NCI-H345 treated with DMSO at 0.1 percent for 48 hours (cell line): ENCODE measurements around the gene MMAA.
"Not testable (repeated sequence)": the region's sequence is repeated elsewhere in the genome, so short reads cannot be mapped to it uniquely, and the experiment has no call there.

Experiments used
- DNase-seq: peaks from one replicate; lab custom pipeline; 2025; ENCODE audit not compliant: unreplicated experiment; lab: John Stamatoyannopoulos, UW

Gene MMAA

DNA sequence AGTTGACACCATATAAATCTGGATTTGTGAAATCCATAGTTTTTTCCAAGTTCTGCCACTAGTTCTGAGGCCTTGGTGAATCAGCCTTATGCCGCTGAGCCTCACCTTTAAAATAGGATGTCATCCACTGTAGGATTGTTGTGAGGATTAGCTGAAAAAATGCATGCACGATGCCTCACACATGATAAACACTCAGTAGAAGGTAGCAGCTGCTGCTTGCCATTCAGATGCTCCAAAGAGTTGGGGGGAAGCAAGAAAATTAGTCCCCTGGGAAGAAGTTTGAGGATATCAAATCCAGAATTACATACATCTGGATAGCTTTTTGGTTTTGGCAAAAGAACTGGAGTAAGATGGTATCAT is 7.4 kb downstream of the MMAA start:
- DNase-seq: no peak

DNA sequence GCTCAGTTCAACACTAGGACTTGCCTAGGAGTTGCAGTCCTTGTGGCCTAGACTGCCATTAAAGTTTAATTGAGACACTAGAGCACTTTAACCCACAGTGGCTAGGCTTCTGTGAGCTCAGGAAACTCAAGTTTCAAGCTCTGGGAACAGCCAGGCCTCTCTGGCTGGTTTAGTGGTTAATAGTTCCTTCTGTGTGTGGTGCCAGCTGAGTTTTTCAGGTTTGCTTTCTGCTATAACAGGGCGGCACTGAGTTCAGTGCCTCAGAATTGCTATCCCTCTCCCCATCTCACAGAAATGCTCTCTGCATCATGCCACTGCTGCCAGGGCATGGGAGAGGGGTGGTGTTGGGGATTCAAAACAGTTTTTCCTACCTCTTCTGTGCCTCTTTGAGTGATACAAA is 15.9 kb downstream of the MMAA start:
- DNase-seq: no peak

DNA sequence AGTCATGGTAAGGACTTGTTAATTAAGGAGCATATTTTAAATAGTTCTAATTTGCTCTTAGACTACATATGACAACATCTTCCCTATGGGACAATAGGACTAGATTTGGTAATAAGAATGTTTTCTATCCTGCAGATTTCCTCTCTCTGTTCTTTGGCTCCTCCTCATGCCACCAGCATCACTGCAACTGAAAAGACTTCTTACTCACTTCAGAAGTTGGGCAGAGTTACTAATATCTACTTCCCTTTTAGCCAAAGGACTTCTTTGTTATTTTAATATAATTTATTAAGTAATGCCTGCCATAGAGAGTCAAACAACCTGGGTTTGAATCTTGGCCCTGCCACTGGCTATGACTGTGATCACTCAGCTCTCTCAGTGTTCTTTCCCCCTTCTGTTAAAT is 16.4 kb downstream of the MMAA start:
- no peak for DNase-seq

DNA sequence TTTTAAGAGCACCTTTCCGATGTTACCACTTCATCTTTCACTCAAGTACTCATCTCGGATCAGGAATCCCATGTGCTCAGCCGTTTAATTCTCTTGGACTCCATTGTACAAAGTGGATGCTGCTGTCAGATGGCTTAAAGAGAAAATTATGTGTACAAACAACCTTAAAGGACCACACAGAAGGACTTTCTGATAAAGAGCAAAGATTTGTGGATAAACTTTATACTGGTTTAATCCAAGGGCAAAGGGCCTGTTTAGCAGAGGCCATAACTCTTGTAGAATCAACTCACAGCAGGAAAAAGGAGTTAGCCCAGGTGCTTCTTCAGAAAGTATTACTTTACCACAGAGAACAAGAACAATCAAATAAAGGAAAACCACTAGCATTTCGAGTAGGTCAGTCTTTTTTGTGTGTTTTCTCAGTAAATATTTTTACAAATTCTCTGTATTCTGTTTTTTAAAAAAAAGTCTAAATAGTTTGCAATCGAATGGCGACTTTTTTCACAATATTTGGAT is 20.1 kb downstream of the MMAA start:
- no peak for DNase-seq

DNA sequence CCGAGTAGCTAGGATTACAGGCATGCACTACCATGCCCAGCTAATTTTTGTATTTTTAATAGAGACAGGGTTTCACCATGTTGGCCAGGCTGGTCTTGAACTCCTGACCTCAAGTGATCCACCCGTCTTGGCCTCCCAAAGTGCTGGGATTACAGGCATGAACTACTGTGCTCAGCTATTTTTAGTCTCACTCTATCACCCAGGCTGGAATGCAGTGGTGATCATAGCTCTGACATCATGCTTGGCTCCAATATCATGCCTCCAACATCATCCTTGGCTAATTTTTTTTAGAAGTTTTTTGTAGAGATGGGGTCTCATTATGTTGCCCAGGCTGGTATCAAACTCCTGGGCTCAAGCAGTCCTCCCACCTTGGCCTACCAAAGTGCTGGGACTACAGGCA is 21.1 kb downstream of the MMAA start:
- DNase-seq: not testable (repeated sequence)

DNA sequence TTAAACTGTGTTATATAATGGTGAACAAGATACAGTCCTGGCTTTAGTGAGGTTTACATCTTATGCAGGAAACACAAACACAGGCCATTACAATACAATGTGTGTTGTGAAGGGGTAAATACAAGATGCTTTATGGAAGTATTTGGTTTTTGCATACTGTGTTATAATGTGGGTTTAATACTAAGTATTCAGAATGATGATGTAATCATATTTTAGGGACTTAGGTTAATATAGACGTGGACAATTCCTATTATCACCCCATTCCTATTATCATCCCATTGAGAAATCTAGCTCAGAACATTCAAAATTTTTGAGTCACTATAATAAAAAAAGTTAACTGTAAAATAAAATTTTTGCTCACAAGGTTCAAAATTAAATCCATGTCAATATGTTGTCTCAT is 24.1 kb downstream of the MMAA start:
- DNase-seq: no peak

DNA sequence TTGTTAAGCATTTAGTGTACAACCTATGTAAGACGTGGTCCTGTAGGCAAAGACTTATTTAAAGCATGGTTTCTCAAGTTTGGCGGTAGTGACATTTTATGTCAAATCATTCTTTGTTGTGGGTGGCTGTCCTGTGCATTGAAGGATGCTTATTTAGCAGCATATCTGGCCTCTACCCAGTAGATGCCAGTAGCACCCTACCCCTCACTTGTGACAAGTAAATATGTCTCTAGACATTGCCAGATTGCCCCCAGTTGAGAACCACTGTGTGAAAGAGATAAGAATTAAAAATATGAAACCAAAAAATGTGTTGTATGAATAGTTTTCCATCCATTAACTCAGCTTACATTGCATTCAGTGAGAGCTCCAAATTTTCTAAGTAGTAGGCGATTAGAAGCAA is 25.5 kb downstream of the MMAA start:
- no peak for DNase-seq

DNA sequence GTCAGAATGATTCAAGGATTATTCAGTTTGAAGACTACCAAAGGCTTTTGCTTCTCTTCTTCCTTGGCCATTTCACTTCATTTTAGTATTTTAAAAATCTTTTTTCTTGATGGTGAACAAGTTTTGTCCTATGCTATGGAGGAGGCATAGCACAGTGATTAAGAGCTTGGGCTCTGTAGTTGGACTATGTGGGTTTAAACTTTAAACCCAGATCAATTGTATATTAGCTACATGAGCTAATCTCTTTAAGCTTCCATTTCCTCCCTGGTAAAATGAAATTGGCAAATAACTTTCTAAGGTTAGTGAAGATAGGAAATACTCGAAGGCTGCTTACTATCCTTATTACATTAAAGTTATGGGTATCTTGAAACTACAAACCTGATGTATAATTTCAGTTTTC is 37.0 kb downstream of the MMAA start:
- DNase-seq: no peak

DNA sequence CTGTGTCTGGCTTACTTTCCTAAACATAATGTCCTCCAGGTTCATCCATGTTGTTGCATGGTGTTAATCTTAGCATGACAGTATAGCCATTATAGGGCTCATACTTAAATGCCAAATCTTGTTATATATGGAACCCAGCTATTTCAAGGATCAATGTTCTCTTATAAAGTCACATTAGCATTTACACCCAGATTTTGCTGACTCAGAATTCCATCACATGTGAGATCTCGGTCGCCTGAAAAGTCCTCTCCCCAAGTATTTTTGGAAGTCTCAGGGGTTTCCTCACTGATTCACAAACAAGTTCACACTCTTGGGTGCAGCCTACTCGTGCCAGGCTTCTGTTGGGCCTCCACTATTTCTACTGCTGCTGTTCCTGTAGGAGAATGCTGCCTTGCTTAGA is 40.9 kb downstream of the MMAA start:
- no peak for DNase-seq

DNA sequence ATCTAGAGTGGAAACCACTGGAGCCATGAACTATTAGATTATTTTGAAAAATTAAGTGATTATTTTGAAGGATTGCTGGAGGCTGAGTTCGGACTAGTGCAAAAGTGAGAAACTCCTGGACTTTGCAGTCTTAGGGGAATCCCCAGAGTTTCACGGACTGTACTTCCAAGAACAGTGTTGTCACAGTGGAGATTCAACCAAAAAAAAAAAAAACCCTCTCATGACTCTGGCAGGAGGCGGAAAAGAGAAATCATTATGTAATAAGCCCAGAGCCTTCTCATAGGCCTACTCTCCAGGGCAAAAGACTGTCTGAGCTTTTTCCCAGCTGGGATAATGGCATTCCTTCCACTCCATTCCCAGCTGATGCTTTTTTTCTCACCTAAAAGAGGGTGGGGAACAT is 44.0 kb downstream of the MMAA start:
- DNase-seq: no peak

DNA sequence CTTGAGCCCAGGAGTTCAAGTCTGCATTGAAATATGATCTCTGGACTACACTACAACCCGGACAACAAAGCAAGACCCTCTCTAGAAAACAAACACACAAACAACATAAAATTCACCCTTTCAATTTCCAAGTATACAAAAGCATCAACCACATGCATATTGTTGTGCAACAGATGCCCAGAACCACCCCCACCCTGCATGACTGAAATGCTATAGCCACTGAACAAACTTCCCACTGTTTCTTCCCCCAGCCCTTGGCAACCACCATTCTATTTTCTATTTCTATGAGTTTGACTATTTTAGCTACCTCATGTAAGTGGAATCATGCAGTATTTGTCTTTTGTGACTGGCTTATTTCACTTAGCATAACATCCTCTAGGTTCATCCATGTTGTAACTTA is 46.6 kb downstream of the MMAA start:
- no peak for DNase-seq

DNA sequence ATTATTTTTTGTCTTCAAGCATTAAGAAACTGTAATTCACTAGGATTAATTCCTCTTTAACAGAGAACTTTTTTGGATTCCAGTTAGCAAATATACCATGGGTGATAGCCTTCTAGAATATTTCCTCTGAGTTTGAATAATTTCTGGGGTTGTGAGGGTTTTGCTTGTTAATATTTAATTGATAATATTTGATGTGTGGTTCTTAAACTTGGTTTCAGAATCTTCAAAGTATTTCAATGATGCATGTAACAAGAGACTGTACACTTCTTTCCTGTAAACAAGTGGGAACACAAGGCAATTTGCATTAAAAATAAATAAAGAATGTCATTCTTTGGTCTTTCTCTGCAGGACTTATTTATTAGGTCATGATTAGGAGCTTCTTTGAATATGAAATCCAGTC is 51.2 kb downstream of the MMAA start:
- no peak for DNase-seq

DNA sequence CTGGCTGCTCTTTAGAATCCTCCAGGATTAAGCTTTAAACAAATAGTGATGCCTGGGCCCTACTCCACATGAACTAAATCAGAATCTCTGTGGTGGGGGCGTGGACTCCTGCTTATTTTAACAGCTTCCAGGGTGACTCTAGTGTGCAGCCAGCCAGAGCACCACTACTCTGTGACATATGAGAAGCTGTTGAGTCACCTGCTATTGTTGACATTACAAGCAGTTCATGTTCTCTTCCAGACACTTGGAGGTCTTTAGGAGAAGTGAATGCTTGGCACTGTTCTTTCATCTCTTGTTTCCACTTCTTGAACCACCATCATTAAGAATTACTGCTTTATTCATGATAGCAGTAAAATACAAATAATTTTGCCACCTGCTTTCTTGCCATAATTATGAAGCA is 60.3 kb downstream of the MMAA start:
- DNase-seq: peak; percentile 75

DNA sequence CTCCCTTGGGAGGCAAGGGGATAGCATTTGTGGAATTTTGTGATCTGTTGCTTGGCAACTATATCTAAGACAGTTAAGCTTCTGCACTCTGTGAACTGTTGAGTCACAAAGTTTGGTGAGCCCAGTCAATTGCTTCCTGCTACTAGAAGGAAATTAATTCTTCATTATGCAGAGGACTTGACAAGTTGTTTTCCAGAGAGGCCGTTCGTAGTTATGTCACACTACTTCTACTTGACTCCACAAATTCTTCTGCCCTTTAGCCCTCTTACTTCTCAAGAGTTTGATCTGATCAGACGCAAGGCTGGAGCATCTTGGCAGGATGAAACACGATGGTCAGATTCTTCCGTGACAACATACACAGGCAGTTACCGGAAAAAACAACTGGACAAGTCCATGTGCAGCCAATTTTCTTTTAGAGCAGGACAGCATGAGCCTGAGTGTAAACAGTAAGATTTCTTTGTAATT is 60.8 kb downstream of the MMAA start, which contains the start of gene C4orf51:
Gene C4orf51 (plus strand): TSS at position 156 of the 465 bp plus-strand sequence. CDS start 58 bp downstream, at position 214.
- peak; percentile 32 for DNase-seq

DNA sequence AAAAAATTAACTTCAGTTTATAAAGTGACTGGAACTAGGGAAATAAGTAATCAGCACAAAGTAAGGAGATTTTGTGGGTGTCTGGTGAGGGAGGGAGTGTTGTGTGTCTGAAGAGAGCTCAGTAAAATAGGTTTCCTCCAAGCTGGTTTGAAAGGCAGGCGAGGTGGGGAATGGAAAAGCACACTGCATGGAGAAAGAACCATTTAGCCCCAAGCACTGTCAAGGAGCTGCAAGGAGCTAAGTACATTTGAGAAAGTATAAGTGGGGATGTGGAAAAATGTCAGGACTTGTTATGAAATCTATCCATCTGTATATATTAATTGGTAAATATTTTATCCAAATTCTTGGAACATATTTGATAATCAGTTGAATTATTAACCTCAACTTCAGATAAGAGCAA is 61.7 kb downstream of the MMAA start:
- no peak for DNase-seq

DNA sequence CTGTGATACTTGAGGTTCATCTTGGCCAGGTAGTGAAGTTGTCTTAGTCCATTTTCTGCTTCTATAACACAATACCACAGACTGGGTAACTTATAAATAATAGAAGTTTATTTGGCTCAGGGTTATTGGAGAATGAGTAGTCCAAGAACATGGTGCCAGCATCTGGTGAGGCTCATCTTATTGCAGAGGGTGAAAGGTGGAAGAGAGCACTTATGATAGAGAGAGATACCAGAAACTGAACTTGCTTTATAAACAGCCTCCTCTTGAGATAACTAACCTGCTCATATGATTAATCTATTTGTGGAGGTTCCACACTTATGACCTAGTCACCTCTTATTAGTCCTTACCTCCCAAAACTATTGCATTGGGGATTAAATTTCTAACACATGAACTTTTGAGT is 62.3 kb downstream of the MMAA start:
- DNase-seq: no peak

DNA sequence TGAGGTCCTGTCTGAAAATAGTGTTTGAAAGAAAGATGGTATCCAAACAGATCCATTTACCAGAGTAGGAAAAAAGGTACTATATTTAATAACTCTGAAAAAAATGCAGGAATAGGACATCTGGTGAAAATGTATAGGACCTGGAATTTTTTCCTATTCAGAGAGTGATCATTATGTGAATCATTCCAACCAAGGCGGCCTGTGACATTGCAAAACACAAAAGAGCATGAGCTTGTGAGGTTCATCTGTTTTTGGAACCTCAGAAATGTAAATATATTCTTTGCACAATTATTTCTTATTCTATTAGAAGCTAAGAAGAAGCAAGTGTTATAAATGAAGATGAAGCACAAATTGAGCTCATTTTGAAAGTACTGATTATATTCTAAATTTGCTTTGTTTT is 62.8 kb downstream of the MMAA start:
- DNase-seq: no peak

DNA sequence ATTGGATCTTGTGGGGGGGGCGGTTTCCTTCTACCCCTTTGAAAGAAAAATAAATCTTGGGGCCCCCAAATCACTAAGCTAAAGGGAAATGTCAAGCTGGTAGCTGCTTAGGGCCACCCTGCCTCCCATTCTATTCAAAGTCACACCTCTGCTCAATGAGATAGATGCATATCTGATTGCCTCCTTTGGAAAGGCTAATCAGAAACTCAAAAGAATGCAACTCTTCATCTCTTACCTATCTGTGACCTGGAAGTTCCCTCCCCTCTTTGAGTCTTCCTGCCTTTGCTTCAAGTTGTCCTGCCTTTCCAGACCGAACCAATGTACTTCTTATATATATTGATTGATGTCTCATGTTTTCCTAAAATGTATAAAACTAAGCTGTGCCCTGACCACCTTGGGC is 67.8 kb downstream of the MMAA start:
- DNase-seq: no peak

DNA sequence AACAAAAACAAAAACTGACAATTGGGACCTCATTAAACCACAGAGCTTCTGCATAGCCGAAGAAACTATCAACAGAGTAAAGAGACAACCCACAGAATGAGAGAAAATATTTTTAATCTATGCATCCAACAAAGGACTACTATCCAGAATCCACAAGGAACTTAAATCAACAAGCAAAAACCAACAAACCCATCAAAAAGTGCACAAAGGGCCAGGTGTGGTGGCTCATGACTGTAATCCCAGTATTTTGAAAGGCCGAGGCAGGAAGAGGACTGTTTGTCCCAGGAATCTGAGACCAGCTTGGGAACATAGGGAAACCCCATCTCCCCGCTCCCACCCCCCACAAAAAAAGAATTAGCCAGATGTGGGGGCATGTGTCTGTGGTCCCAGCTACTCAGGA is 71.4 kb downstream of the MMAA start:
- no peak for DNase-seq

DNA sequence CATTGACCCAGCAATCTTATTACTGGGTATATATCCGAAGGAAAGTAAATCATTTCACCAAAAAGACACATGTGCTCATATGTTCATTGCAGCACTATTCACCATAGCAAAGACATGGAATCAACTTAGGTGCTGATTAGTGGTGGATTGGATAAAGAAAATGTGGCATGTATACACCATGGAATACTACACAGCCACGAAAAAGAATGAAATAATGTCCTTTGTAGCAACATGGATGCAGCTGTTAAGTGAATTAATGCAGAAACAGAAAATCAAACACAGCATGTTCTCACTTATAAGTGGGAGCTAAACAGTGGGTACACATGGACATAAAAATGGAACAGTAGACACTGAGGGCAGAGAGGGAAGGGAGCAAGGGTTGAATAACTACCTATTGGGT is 72.2 kb downstream of the MMAA start:
- DNase-seq: not testable (repeated sequence)

DNA sequence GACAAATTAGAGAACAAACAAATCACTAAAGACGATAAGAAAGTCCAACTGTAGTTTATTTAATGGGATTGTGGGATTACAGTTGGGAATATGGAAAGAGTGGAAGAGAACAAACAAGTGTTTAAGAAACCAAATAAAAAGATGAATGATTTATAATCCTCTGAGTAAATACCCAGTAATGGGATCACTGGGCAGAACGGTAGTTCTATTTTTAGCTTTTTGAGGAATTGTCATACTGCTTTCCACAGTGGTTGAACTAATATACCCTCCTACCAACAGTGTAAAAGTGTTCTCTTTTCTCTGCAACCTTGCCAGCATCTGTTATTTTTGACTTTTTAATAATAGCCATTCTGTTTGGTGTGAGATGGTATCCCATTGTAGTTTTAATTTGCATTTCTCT is 75.7 kb downstream of the MMAA start:
- DNase-seq: no peak

DNA sequence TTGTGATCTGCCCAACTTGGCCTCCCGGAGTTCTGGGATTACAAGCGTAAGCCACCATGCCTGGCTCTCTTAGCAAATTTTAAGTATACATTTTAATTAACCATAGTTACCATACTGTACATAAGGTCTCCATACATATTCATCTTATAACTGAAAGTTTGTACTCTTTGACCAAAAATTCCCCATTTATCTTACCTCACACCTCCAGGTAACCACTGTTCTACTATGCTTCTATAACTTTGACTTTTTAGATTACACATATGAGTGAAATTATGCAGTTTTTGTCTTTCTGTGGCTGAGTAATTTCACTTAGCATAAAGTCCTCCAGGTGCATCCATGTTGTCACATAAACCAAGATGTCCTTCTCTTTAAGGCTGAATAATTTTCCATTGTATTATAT is 78.1 kb downstream of the MMAA start:
- no peak for DNase-seq

DNA sequence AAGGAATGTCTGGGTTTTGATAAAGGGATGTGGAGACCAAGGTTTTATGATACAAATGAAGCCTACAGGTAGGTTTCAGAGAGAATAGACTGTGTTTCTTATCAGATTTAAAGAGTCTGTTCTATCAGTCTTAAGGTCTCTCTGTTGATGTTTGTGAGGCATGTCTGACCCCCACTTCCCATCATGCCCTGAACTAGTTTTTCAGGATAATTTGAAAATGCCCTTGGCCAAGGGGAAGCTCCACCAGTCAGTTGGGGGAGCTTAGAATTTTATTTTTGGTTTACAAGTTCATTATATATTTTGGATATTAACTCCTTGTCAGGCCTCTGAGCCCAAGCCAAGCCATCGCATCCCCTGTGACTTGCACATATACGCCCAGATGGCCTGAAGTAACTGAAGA is 79.3 kb downstream of the MMAA start:
- no peak for DNase-seq
